Activated naive CD4-positive, alpha-beta T cell treated with anti-CD3 and anti-CD28 coated beads, Interleukin-2, amount 50 U/mL, for 16 hours (primary cell): Measurements from ENCODE around the gene KCNQ1.

ENCODE experiments used
- DNase-seq: peaks from one replicate; pipeline ENCODE4 v3.0.0-alpha.2; 2020

Gene KCNQ1

DNA sequence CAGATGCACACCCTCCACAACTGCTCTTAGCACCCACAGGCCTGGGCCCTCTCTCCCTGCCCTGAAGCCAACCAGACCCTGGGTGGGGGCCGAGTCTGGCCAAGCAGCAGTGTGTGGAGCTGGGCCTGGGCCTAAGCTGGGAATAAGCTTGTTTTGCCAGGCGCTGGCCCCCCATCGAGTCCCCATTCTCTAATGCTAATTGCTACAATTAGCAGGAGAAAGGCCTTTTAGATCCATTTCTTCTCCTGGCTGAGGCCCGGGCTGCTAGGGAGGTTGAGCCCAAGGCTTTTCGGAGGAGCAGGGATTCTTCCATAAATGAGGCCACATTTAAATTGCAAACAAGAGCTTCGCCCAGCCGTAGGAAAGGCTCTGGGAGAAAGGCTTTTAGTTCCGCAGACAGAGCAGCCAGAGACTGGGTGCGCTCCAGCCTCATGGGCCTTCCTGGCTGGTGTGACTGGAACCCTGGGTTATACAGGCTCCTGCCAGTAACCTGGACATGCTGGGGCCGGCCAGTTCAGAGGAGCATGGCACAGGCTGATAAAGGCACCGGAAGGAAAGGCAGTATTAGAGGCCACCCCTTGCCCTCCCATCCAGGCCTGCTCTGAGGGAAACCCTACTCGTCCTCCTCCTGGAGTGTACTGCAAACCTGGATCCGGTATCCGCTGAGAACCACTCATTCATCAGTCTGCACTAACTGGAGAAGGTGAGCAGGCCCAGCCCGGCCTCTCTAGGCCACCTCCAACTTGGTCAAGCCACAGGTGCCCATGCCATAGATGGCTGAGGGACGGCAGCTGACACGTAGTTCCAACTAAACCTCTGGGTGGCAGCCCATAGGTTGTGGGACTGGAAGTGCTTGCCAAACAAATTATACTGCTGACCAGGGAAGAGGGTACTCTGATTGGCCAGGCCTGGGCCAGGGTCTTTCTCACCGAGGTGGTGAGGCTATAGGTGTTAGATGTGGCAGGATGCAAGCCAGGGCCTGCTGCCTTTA, 248.8 kb downstream of the KCNQ1 start:
- peak; percentile 8 for DNase-seq

DNA sequence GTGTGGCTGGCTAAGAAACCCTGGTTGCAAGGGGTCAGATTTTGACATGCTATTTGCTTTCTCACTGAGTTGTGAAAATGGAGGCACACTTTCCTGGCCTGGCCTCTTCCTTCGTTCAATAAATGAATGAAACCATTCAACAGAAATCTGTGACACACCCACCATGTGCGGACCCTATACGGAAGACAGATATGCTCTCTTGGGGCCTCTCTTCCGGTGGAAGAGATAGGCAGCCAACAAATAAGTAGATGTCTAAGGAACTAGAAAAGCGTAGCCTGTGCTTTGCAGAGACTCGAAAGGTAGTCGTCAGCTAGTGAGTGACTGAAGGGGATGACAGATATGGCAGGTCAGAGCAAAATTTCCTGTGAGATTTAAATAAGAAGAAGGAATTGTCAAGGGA, 249.7 kb downstream of the KCNQ1 start:
- DNase-seq: no peak

GRCh38 chr11:2694995-2695939, 250.5 kb downstream of the KCNQ1 start:
- peak; percentile 3 for DNase-seq

DNA sequence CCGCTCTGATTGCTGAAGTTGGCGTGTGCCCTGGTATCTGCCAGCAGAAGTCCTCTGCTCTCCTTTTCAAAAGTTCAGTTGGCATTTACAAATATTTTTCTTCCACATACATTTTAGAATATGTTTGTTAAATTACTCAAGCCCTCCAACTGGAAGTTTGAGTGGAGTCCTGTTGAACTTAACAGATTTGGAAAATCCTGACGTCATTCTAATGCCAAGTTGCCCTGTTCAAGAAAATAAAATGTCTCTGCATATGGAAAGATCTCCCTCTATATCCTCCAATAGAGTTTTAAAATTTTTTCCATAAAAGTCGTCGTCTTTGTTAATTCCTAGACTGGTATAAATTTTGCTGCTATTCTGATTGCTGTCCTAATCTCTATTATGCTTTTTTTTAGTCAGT, 251.6 kb downstream of the KCNQ1 start:
- no peak for DNase-seq

- no peak for DNase-seq
Observed at GRCh38 chr11:2697866-2698265, 253.1 kb downstream of the KCNQ1 start.

DNA sequence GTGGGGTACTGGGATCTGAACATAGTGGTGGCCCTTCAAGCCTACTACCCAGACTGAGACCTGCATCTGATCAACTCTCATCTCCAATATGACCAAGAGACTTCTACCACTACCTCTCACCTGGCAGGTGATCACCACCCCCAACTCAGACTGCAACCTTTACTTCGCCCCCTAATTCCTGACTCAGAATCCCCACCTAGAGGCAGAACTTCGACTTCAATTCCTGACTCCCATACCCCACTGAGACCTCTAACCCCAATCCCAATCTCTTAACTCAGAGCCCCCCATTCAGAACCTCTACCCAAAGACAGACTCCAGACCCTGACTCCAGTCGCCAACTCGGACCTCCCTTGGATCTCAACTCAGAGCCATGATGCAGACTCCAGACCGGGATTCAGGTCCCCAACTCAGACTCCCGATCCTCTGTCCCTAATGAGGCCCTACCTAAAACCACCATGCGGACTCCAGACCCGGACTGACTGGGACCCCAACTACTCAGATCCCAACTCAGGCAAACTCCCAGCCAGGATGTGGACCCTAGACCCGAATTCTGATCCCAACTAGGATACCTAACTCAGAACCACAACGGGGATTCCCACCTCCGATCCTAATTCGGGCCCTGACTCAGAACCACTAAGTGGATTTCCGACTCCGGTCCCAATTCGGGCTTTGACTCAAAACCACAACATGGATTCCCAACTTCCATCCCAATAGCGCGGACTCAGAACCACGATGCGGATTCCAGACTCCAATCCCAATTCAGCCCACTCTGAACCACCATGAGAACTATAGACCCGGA, 253.8 kb downstream of the KCNQ1 start:
- peak; percentile 2 for DNase-seq

DNA sequence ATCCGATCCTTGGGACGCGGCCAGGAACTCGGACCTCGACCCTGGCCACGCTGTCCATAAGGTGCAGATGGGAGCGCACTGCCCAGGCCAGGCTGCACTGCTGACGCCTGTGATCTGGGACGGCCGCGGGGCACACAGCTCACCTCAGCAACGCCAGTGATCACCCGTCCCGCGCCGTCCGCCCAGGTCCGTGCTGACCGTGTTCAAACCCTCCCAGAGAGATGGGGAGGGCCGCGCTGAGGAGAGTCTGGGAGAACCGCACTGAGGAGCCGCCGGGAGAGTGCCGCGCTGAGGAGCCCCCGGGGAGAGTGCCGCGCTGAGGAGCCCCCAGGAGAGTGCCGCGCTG, 254.3 kb downstream of the KCNQ1 start:
- DNase-seq: peak; percentile 16

DNA sequence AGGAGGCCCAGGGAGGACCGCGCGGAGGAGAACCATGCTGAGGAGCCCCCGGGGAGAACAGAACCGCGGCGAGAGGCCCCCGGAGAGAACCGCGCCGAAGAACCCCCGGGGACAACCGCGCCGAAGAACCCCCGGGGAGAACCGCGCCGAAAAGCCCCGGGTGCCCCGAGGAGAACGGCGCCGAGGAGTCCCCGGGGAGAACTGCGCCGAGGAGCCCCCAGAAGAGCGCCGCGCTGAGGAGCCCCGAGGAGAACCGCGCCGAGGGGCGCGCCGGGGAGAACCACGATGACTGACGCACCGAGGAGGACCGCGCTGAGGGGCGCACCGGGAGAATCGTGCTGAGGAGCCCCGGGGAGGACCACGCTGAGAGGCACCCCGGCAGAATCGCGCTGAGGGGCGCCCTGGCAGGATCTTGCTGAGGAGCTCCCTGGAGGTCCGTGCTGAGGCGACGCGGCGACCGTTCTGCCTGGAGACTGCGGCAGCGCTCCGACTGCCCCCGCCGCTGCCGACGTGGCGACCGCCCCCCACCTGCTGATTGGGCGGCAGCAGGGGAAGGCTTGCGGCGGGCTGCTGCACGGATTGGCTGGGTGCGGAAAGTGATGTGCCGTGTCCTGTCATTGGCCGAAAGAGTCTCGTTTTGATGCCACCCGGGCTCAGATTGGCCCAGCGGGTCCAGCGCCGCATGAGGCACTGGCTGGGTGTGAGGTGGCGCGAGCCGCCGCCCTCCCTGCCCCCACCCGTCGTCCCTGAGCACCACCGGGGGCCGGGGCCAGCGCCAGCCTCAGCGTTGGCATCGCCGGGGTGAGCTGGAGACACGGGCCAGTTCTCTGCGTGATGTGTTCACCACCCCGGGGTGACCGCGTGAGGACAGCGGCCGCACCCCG, 255.0 kb downstream of the KCNQ1 start, which contains the start of gene KCNQ1OT1:
Gene KCNQ1OT1, minus strand, starts transcription at position 464 of the 884 bp plus-strand sequence.
- peak; percentile 85 for DNase-seq

DNA sequence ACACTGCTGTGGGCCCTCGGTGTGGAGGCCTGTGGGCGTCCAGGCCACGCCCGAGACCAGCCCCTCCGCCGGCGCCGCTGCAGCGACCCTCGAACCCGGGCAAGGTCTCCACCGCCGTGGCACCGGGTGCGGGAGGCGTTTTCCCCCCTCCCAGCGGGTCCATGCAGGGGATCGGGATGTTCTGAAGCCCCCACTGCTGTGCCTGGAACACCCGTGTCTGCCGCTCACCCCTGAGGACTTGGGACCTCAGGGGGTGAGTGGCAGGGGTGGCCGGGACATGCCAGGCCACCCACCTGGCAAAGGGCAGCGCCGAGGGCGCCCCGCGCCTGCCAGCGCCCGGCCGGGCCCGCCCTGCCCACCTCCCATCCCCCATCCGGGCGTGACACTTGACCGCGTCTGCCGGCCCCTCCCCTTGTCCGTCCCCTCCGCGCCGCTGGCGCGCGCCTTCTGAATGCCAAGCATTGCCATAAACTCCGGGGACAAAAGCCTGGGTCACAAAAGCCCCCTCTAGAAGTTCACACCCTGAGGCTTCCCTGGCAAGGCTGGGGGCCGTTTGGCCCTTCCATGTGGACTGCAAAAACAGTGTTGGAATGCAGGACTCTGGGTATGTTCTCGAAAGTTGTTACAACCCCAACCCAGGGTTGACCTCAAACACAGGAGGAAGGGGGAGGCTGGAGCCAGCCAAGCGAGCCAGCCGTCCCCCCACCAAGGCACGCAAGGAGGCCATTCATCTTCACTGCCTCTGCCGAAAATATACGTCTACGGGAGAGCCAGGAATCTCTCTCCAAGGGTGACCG, 255.8 kb downstream of the KCNQ1 start:
- DNase-seq: peak; percentile 13

DNA sequence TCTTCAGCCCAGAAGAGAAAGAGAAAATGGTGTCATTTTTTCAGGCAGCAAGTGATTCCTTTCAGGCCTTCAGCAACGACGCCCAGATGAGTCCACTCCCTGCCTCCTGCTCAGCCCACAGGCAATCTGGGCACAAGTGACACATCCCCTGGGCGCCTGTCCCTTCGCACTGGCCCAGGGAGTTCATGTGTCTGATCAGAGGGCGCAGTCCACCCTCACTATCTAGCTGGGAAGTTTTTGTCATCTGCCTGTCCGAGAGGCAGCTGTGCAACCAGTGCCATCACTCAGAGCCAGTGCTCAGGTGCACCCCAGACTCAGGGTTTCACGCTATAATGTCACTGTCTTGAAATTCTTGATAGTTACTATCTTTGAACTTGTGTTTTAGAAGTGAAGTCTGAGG, 256.4 kb downstream of the KCNQ1 start:
- DNase-seq: peak; percentile 4

GRCh38 chr11:2701898-2702434, 257.2 kb downstream of the KCNQ1 start:
- no peak for DNase-seq

DNA sequence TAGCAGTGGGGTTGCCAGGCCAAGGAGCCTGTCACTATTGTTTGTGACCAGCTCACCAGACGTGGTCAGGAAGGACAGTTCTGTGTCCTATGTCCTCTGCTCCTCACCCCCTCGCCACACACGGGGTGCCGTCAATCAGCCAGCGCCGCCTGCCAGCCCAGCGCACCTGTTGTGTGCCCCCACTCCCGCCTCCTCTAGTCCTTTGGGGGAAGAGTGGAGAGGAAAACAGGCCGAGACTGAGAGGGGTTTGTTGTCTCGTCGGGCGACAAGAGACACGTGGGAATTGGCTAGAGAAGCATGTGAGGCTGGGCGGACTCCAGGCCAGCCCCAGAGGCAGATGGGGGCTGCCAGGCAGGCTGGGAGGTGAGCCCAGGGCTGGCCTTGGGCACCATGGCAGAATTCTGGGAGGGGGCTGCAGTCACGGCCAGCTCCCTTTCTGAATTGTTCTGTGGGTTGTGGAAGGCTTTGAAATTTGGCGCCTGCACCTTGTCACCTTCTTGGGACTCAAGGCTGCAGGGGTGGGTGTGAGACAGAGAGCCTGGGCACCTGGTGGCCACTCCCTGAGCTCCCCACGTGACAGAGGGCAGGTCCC, 258.1 kb downstream of the KCNQ1 start:
- DNase-seq: peak; percentile 4

DNA sequence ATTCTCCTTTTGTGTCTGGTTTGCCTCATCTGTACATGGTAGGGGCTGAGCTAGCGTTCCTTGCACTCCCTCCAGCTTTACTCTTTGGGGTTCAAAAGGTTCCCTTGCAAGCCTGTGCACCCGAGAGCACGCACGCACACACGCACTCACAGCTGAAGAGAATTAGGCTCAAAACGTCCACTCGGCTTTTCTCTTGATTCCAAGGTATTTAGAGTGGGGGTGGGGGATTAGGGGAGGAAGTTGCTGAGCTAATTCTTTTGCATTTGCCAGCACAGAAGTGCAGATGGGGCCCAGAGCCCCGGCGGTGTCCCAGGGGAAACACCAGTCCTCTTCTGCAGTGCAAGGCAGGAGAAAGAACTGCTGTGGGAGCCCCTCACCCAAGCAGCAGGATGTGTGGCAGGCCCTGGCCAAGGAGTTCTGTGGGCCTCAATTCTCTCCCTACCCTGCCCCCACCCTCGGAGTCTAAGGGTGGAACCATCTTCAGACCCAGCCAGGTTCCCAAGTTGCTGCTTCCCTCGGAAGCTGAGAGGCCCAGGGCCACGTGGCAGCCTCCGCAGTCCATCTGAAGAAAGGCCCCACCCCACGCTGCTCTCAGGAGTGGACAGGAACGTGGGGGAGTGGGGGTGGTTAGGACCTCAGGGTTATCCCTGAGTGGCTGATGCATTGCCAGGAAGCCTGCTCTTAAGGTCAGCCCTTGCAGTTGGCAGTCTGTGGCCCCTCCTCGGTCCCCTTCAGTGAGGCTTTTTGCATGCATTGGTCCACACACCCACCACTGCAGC, 258.7 kb downstream of the KCNQ1 start:
- no peak for DNase-seq

GRCh38 chr11:2704356-2704755, 259.5 kb downstream of the KCNQ1 start:
- DNase-seq: no peak

- no peak for DNase-seq
Observed at GRCh38 chr11:2704896-2705606, 260.2 kb downstream of the KCNQ1 start.

- DNase-seq: no peak
Observed at GRCh38 chr11:2706321-2706720, 261.5 kb downstream of the KCNQ1 start.

DNA sequence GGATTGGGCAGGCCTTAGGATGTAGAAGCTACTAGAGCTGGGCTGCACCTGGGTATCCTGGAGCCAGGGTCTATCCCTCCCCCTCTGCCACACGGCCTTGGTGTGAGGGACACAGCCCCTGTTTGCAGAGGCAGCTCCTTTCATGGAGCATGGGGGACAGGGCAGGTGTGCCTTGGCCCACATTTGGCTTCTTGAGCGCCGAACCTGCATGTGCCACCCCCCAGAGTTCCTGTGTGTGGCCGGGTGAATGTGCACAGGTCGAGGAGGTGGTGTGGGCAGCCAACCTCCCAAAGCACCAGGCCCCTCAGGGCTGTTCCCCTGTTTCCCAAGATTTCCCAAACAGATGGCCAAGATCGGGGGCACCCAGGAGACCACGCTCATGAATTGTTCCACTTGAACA, 262.9 kb downstream of the KCNQ1 start:
- DNase-seq: no peak

GRCh38 chr11:2708151-2708581, 263.4 kb downstream of the KCNQ1 start:
- no peak for DNase-seq
